GM19395 (cell line): ENCODE data around the gene BEST2.
"Not testable (repeated sequence)": the region's sequence is repeated elsewhere in the genome, so short reads cannot be mapped to it uniquely, and the experiment has no call there.

Experiments
- ATAC-seq: cut with Tn5 transposase; IDR thresholded peaks from one replicate; pipeline ENCODE4 v1.9.1; 2021; ENCODE audit warnings: mild to moderate bottlenecking, moderate library complexity; ENCODE audit not compliant: unreplicated experiment

The BEST2 gene

GRCh38 chr19:12751635-12752034, at the start of gene BEST2:
BEST2 (plus strand) TSS chr19:12751791; CDS start chr19:12752593, 802 bp downstream.
- no peak for ATAC-seq

- no peak for ATAC-seq
Measured at GRCh38 chr19:12703046-12703445, 48.5 kb upstream of the BEST2 start.

- no peak for ATAC-seq
Measured at GRCh38 chr19:12705169-12705568, 46.4 kb upstream of the BEST2 start.

GRCh38 chr19:12705654-12706331, 45.8 kb upstream of the BEST2 start:
- ATAC-seq: no peak

GRCh38 chr19:12706332-12706718, 45.3 kb upstream of the BEST2 start:
- ATAC-seq: no peak

GRCh38 chr19:12708641-12709040, 43.0 kb upstream of the BEST2 start:
- no peak for ATAC-seq

- ATAC-seq: no peak
Measured at GRCh38 chr19:12711187-12711586, 40.4 kb upstream of the BEST2 start.

- not testable (repeated sequence) for ATAC-seq
Measured at GRCh38 chr19:12712077-12712476, 39.5 kb upstream of the BEST2 start.

GRCh38 chr19:12713304-12713703, 38.3 kb upstream of the BEST2 start:
- not testable (repeated sequence) for ATAC-seq

GRCh38 chr19:12715102-12715501, 36.5 kb upstream of the BEST2 start:
- ATAC-seq: no peak

GRCh38 chr19:12715929-12716328, 35.7 kb upstream of the BEST2 start:
- no peak for ATAC-seq

- no peak for ATAC-seq
Measured at GRCh38 chr19:12720296-12720695, 31.3 kb upstream of the BEST2 start.

GRCh38 chr19:12720851-12721655, 30.5 kb upstream of the BEST2 start:
- ATAC-seq: no peak

- peak; percentile 16 for ATAC-seq
Measured at GRCh38 chr19:12721656-12722565, 29.7 kb upstream of the BEST2 start.

GRCh38 chr19:12722566-12723380, 28.8 kb upstream of the BEST2 start:
- ATAC-seq: peak; percentile 80

GRCh38 chr19:12723381-12723640, 28.3 kb upstream of the BEST2 start:
- no peak for ATAC-seq

GRCh38 chr19:12723641-12724426, 27.8 kb upstream of the BEST2 start, which contains the start of gene TNPO2:
TNPO2 (minus strand) TSS chr19:12723932; CDS start chr19:12720977, 2,955 bp downstream.
- no peak for ATAC-seq

GRCh38 chr19:12725612-12726011, 26.0 kb upstream of the BEST2 start:
- ATAC-seq: not testable (repeated sequence)

- no peak for ATAC-seq
Measured at GRCh38 chr19:12726988-12727316, 24.6 kb upstream of the BEST2 start.
